HG03520 (cell line): Measurements from ENCODE around the gene ST7L.
"Not testable (repeated sequence)": the region's sequence is repeated elsewhere in the genome, so short reads cannot be mapped to it uniquely, and the experiment has no call there.

Experiments
- ATAC-seq: cut with Tn5 transposase; IDR thresholded peaks from one replicate; pipeline ENCODE4 v1.9.1; 2021; ENCODE audit warnings: mild to moderate bottlenecking, moderate library complexity; ENCODE audit not compliant: unreplicated experiment

Gene ST7L

GRCh38 chr1:112618721-112619517 is at the start of gene ST7L:
Gene ST7L (minus strand): TSS chr1:112619141. CDS start chr1:112619113, 28 bp downstream.
- ATAC-seq: peak; percentile 1

GRCh38 chr1:112666946-112667345 is 48.0 kb upstream of the ST7L start:
- ATAC-seq: no peak

- ATAC-seq: no peak
Measured at GRCh38 chr1:112665857-112666256, 46.9 kb upstream of the ST7L start.

- no peak for ATAC-seq
Measured at GRCh38 chr1:112651205-112651604, 32.3 kb upstream of the ST7L start.

- ATAC-seq: no peak
Measured at GRCh38 chr1:112646225-112646624, 27.3 kb upstream of the ST7L start.

GRCh38 chr1:112643080-112643479 is 24.1 kb upstream of the ST7L start:
- no peak for ATAC-seq

- ATAC-seq: not testable (repeated sequence)
Measured at GRCh38 chr1:112640437-112640836, 21.5 kb upstream of the ST7L start.

GRCh38 chr1:112638110-112638428 is 19.1 kb upstream of the ST7L start:
- ATAC-seq: no peak

- no peak for ATAC-seq
Measured at GRCh38 chr1:112637254-112638109, 18.5 kb upstream of the ST7L start.

GRCh38 chr1:112636597-112637253 is 17.8 kb upstream of the ST7L start:
- ATAC-seq: no peak

GRCh38 chr1:112636056-112636455 is 17.1 kb upstream of the ST7L start:
- ATAC-seq: no peak

GRCh38 chr1:112634367-112634766 is 15.4 kb upstream of the ST7L start:
- no peak for ATAC-seq

GRCh38 chr1:112633628-112634027 is 14.7 kb upstream of the ST7L start:
- ATAC-seq: no peak

- ATAC-seq: no peak
Measured at GRCh38 chr1:112629256-112629655, 10.3 kb upstream of the ST7L start.

GRCh38 chr1:112628516-112628915 is 9.6 kb upstream of the ST7L start:
- ATAC-seq: no peak

GRCh38 chr1:112626887-112627286 is 7.9 kb upstream of the ST7L start:
- no peak for ATAC-seq

GRCh38 chr1:112626193-112626592 is 7.3 kb upstream of the ST7L start:
- ATAC-seq: no peak

GRCh38 chr1:112625696-112626095 is 6.8 kb upstream of the ST7L start:
- no peak for ATAC-seq

GRCh38 chr1:112624493-112624892 is 5.6 kb upstream of the ST7L start:
- not testable (repeated sequence) for ATAC-seq

GRCh38 chr1:112620377-112620695 is 1.4 kb upstream of the ST7L start:
- no peak for ATAC-seq

- peak; percentile 73 for ATAC-seq
Measured at GRCh38 chr1:112619518-112620376, 806 bp upstream of the ST7L start, which contains the start of gene CAPZA1. Gene CAPZA1 (plus strand): TSS chr1:112619832. CDS start chr1:112619845, 13 bp downstream.
